Activated CD4-positive, alpha-beta T cell treated with anti-CD3 and anti-CD28 coated beads, Interleukin-2, Interleukin-6, amounts not matched to agents 100 ng/mL and 50 ng/mL, durations not matched to agents 16 hours and 8 hours (primary cell): ENCODE results near the gene RPH3AL.
"Not testable (repeated sequence)": the region's sequence is repeated elsewhere in the genome, so short reads cannot be mapped to it uniquely, and the experiment has no call there.

Experiments
- DNase-seq: peaks from one replicate; pipeline ENCODE4 v3.0.0-alpha.2; 2020

RPH3AL gene

DNA sequence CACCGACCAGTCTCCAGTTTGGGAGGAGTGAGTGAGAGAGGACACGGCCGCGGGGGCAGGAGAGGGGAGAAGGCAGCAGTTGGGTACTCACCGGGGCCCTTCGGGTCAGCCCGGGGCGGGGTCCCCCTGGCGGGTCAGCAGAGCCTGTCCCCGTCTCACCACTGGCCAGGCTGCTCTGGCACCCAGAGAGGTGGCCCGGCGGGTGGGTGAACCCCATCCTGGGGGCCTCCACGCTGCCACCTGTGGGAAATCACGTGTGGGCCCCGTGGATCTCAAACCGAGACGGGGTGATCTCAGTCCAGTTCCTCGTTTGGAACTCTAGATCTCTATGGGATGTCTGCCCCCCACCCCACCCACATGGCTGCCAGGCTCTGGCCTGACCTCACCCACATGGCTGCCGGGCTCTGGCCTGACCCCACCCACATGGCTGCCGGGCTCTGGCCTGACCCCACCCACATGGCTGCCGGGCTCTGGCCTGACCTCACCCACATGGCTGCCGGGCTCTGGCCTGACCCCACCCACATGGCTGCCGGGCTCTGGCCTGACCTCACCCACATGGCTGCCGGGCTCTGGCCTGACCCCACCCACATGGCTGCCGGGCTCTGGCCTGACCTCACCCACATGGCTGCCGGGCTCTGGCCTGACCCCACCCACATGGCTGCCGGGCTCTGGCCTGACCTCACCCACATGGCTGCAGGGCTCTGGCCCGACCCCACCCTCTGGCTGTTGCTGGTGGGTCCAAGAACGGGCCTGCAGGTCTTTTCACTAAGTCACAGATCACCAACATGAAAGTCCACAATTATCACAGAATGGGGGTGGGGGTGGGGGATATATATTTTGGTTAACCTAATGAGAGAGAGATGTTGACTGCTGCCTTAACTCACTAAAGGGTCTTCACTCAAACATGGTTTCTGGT, 136.8 kb downstream of the RPH3AL start:
- DNase-seq = not testable (repeated sequence)

GRCh38 chr17:214881-215331, 137.7 kb downstream of the RPH3AL start:
- DNase-seq = no peak

DNA sequence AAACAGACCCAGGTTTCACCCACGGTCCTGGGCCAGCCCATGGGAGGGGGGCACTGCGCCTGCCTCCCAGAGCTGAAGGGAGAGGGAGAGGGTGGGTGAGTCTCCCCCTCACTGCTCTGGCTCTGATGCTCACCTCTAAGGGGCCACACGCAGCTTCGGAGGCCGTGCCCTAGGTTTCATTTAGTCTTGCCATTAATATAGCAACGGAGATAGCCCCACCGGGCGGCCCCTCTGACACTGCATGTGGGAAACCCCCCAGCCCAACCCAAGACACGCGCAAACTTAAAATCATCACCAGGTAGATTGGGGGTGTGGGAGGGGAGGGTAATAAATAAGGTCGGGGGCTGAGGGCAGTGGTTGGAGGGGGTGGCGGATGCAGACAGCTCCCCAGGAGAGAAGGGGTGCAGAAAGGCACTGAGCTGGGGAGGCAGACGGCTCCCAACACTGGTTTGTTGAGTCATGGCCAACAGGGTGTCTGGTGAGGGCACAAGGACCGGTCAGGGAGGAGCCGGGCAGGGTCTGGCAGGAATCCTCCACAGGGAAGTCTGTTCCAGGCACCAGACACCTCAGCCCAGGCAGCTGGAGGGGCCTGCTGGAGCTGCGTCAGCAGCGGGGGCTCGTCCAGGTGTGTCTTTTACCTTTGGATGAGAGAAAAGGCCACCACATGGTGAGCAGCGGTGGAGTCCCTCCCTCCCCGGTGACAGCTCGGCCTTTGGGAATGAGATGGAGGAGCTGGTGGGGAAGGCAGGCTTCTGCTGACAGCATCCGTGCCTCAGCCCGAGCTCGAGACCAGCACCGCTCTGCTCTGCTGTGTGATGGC, 139.1 kb downstream of the RPH3AL start:
- no peak for DNase-seq

DNA sequence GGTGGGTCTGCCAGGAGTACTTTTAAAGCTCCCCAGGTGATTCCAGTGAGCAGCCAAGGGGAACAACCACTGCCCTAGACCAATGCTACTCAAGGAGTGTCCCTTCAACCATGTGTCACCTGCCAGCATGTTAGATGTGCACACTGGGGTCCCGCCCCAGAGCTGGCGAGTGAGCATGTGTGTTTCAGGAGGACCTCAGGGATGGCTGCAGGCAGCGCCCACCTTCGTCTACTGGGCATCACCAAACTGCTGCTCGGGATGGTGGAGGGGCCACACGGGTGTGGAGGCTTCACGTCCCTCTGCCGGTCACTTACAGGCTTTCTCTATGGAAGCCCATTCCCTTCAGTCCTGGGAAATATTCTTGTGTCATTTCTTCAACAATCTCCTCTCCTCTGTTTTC, 142.2 kb downstream of the RPH3AL start:
- DNase-seq = no peak

DNA sequence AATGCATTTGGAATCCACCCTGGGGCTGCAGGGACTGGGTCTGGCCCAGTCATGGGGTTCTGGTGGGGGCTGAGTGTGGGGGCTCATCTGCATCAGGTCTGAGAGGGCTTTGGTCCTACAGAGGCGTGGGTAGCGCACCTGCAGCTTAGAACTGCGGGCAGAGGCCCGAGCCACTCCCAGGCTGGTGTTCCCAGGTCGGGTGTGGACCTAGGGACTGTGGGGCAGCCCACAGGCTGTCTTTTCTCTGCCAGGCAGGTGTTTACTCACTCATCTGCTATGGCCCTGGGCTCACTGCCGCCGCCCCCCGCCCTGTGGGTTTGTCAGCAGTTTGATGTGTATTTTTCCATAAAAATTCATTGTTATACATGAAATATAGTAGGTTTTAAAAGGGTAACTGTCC, 144.2 kb downstream of the RPH3AL start:
- no peak for DNase-seq

DNA sequence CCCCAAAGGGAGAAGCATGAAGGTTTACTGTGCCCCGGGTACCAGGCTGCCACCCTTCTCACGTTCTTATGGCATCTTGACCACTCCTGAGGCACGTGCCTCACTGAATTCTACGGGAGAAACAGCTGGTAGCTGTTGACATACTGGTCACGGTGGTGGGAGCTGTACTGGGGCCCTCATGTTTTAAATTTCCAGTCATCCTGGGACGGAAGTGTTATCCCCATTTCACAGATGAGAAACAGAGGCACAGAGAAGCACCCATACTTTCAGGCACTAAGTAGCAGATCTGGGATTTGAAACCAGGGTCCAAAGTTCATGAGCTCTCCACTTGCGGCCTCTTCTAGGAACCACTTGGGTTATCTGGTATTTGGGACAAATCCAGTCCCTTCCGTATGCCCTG, 144.8 kb downstream of the RPH3AL start:
- no peak for DNase-seq

GRCh38 chr17:206941-207560, 145.6 kb downstream of the RPH3AL start:
- no peak for DNase-seq

GRCh38 chr17:206484-206883, 146.1 kb downstream of the RPH3AL start:
- not testable (repeated sequence) for DNase-seq

GRCh38 chr17:205817-206216, 146.8 kb downstream of the RPH3AL start:
- DNase-seq = no peak

DNA sequence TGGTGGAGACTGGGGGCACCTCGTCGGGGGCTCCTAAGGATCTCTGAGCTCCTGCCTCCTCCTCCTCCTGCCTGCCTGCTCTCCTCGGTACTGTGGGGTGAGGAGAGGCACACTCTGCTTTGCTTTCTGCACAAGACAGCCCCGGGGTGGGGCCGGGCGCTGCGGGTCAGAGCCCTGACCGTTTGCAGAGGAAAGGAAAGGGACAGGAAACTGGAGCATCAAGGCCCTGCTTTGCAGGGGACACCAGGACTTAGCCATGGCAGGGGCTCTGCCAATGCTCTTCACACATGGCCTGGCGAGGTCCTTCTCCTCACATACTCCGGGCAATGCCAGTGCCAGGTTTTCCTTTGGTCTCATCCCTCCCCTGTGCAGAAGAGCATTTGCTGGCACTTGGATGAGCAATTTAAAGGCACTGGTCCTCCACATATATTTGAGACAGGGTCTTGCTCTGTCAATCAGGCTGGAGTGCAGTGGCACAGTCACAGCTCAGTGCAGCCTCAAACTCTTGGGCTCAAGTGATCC, 147.4 kb downstream of the RPH3AL start:
- no peak for DNase-seq

DNA sequence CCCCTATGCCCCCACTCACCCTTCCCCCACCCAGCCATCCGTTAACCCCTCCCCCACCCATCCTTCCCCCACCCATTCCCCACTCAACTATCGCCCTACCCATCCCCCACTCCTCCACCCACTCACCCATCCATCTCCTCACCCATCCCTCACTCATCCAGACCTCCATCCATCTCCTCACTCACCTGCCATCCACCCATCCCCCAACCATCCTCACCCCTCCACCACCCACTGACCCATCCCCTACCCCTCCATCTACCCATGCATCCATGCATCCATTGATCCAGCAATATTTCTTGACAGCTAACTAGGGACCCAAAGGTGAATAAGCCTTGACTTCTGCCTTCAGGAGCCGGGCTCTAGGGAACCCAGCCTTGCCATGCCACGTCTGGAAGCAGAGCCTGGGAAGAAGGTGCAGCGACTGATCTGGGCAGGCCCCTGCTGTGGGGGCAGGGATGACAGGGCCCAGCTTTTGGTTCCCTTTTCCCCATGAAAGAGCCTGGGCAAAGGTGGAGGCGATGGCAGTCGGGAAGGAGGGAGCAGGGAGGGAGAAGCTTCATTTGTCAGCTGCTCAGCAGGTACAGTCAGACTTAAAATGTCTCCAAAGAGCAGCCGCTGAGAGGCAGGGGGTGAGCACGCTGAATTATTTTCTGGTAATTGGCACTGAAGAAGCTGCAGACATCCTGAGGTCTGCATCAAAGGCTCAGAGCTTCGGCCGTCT, 148.0 kb downstream of the RPH3AL start:
- DNase-seq = no peak

DNA sequence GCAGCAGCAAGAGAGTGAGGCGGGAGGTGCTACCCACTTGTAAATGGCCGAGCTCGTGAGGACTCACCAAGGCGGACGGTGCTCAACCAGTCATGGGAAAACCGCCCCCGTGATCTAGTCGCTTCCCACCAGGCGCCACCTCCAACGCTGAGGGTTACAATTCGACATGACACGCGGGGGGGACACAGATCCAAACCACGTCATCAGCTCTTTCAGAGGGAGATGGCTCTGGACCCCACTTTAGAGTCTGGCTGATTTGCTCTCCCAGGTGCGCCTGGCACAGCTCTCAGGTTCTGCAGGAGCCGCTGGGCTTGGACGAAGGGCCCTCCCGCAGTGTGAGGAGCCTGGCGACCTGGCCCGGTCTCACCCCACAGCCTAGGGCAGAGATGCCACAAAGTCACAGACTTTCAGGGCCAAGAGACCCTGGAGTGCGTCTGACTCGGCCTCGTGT, 150.1 kb downstream of the RPH3AL start:
- DNase-seq = no peak

DNA sequence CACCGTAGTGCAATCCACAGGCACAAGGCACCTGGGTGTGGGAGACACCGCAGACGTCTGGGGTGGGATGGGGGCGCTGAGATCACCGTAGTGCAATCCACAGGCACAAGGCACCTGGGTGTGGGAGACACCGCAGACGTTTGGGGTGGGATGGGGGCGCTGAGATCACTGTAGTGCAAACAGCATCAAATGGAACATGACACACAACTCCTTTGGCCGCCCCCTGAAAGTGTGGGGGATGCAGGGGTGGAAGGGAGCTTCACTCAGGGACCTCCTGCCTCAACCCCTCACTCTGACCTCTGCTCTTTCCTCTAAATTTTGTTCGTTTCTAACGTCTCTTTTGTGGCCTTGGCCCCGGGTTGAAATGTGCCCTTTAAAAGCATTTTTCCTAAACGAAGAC, 150.9 kb downstream of the RPH3AL start:
- DNase-seq = not testable (repeated sequence)

DNA sequence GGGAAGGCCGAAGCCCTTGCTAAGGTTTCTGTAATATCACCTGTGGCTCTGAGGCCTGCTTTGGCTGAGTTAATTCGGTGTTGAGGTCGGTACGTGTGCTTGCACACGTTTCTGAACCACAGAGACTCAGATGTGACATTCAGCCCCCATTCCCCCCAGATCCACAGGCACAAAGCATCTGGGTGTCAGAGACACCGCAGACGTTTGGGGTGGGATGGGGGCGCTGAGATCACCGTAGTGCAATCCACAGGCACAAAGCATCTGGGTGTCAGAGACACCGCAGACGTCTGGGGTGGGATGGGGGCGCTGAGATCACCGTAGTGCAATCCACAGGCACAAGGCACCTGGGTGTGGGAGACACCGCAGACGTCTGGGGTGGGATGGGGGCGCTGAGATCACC, 151.3 kb downstream of the RPH3AL start:
- DNase-seq = not testable (repeated sequence)

DNA sequence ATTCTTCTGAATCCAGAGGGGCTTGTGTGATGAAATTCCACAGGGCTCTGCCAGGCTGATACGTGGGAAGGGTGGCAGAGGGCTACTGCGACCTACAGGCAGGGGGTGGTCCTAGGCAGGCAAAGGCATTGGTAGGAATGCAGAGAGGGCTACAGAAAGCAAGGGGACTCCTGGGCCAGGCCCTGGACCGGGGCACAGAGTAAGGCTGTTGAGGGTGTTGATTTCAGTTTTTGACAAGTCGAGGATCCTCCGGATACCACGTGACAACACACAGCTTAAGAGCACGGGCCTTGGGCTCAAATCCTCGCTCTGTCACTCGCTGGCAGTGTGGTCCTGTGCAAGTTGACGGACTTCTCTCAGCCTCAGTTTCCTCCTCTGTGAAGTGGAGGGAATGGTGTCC, 152.0 kb downstream of the RPH3AL start:
- no peak for DNase-seq

- no peak for DNase-seq
Measured at GRCh38 chr17:199806-200545, 152.6 kb downstream of the RPH3AL start.

GRCh38 chr17:199191-199604, 153.4 kb downstream of the RPH3AL start:
- no peak for DNase-seq

GRCh38 chr17:198225-198624, 154.4 kb downstream of the RPH3AL start:
- DNase-seq = not testable (repeated sequence)

GRCh38 chr17:197352-197751, 155.3 kb downstream of the RPH3AL start:
- no peak for DNase-seq

DNA sequence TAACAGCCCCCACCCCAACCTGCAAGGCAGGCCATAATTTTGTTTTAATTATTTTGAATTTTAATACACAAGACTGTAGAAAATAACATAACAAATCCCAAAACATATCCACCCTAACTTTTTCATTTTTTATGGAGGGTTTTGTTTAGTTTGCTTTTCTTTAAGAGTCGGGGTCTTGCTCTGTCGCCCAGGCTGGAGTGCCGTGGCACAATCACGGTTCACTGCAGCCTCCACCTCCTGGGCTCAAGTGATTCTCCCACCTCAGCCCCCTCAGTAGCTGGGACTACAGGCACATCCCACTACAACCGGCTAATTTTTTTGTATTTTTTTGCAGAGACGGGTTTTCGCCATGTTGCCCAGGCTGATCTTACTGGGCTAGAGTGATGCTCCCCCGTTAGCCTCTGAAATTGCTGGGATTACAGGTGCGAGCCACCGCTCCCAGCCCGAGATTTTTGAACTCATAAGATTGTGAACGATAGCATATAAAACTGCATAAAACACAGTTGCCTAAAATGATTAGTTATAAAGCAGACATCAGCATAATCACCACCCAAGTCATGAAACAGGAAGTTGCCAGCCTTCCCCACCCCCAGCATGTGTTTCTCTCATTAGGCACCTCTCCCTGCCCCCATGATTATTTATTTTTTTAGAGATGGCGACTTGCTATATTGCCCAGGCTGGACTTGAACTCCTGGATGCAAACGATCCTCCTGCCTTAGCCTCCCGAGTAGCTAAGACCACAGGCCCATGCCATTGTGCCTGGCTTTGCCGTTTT, 157.6 kb downstream of the RPH3AL start:
- no peak for DNase-seq
